Endothelial cell of umbilical vein (primary cell): ENCODE measurements around the gene CPNE5. TPM values are rescaled to one million over a fixed set of nuclear protein-coding genes. Genes with fewer than 3 reads are reported as not detected.

ENCODE experiments used
- BruUV-seq: library from RNA; stranded (reverse); fragments of 400-500 nt; replicated peaks from 2 replicates; lab custom pipeline; 2021; lab: Mats Ljungman, UMichigan
- CTCF ChIA-PET: fragments of 300-600, 350-600 bp; sonication (Branson Sonifier 250); formaldehyde crosslinking; loops from one replicate; lab custom pipeline; 2021; ENCODE audit warnings: antibody characterized with exemption, inconsistent platforms; lab: Charles Lee
- POLR2A ChIA-PET: fragments of 300-600, 350-600 bp; sonication (Branson Sonifier 250); formaldehyde crosslinking; loops from one replicate; lab custom pipeline; 2021; ENCODE audit warnings: antibody characterized with exemption, inconsistent platforms; lab: Charles Lee
- DNase-seq: peaks from one replicate; pipeline ENCODE4 v3.0.0-alpha.2; 2011; ENCODE audit warnings: low read depth, low spot score
- FAIRE-seq: peaks from 2 replicates; lab custom pipeline; 2011; peaks lifted over from hg19 to GRCh38; lab: Jason Lieb, UNC
- H2AFZ ChIP-seq: 2 replicates; pipeline ENCODE4 v1.6.0; 2012; ENCODE audit warnings: low read depth, low read length, control low read depth, inconsistent platforms
- H3K27ac ChIP-seq: 2 replicates; pipeline ENCODE4 v1.5.1; 2011; ENCODE audit warnings: low read depth, mild to moderate bottlenecking, control low read depth, low read length, moderate library complexity; ENCODE audit not compliant: insufficient read depth
- H3K27me3 ChIP-seq, 2 experiments: 2 replicates each; pipeline versions ENCODE4 v1.6.0 to v1.6.1; 2011; ENCODE audit warnings: low read length in 2 of 2, mixed read lengths in 1 of 2; ENCODE audit not compliant: control insufficient read depth in 2 of 2, insufficient read depth in 2 of 2
- H3K36me3 ChIP-seq, 2 experiments: 2 replicates in 1 of 2; 3 replicates in 1 of 2; pipeline ENCODE4 v1.5.1; 2011; ENCODE audit warnings: low read length in 2 of 2, mild to moderate bottlenecking in 1 of 2, moderate library complexity in 1 of 2; ENCODE audit not compliant: control insufficient read depth in 2 of 2, insufficient read depth in 2 of 2; ENCODE audit errors: extremely low read depth in 1 of 2
- H3K4me1 ChIP-seq: 3 replicates; pipeline ENCODE4 v1.5.1; 2011; ENCODE audit warnings: mild to moderate bottlenecking, low read length; ENCODE audit not compliant: control insufficient read depth, insufficient read depth; ENCODE audit errors: extremely low read depth
- H3K4me2 ChIP-seq: 2 replicates; pipeline ENCODE4 v1.6.1; 2011; ENCODE audit warnings: low read length, control low read depth, mixed read lengths; ENCODE audit not compliant: insufficient read depth
- H3K4me3 ChIP-seq, 3 experiments: fragments of 200-600 bp in 1 of 3; sonication (generic), shearing (Covaris generic) in 1 of 3; replicated peaks in 1 of 3; 2 replicates each; pipeline ENCODE4 v1.5.1; 2011 to 2016; ENCODE audit warnings: control low read depth in 3 of 3, low read length in 3 of 3, mild to moderate bottlenecking in 2 of 3, inconsistent platforms in 1 of 3, low read depth in 1 of 3, moderate library complexity in 1 of 3; ENCODE audit not compliant: insufficient read depth in 1 of 3
- H3K79me2 ChIP-seq: 2 replicates; pipeline ENCODE4 v1.6.0; 2012; ENCODE audit warnings: low read length, inconsistent platforms; ENCODE audit not compliant: control insufficient read depth, insufficient read depth
- H3K9ac ChIP-seq: replicated peaks from 2 replicates; pipeline ENCODE3; 2011; ENCODE audit warnings: low read length, control low read depth; ENCODE audit not compliant: insufficient read depth; ENCODE audit errors: extremely low read depth
- H3K9me1 ChIP-seq: replicated peaks from 3 replicates; pipeline ENCODE4 v1.6.0; 2011; ENCODE audit warnings: mild to moderate bottlenecking, low read length; ENCODE audit not compliant: control insufficient read depth, insufficient read depth; ENCODE audit errors: extremely low read depth
- H3K9me3 ChIP-seq: replicated peaks from 2 replicates; pipeline ENCODE4 v1.5.1; 2012; ENCODE audit warnings: low read length, inconsistent platforms; ENCODE audit not compliant: control insufficient read depth, insufficient read depth
- H4K20me1 ChIP-seq: replicated peaks from 2 replicates; pipeline ENCODE3; 2011; ENCODE audit warnings: mild to moderate bottlenecking, low read length; ENCODE audit not compliant: control insufficient read depth, insufficient read depth; ENCODE audit errors: extremely low read depth
- EZH2 ChIP-seq: IDR thresholded peaks from 2 replicates; pipeline ENCODE4 v1.6.1; 2012; ENCODE audit warnings: borderline replicate concordance, low read depth, mild to moderate bottlenecking, moderate library complexity, low read length, inconsistent platforms; ENCODE audit not compliant: severe bottlenecking
- FOS ChIP-seq: IDR thresholded peaks from 2 replicates; pipeline ENCODE4 v1.6.1; 2011; ENCODE audit warnings: mild to moderate bottlenecking, low read length, moderate library complexity, borderline replicate concordance; ENCODE audit not compliant: insufficient read depth
- GATA2 ChIP-seq: IDR thresholded peaks from 2 replicates; pipeline ENCODE4 v1.7.0; 2011; ENCODE audit warnings: low read depth, mild to moderate bottlenecking, moderate library complexity, mixed read lengths, low read length; ENCODE audit not compliant: insufficient read length, insufficient read depth
- JUN ChIP-seq: IDR thresholded peaks from 2 replicates; pipeline ENCODE4 v1.6.1; 2011; ENCODE audit warnings: borderline replicate concordance, low read depth; ENCODE audit not compliant: insufficient read length, insufficient read depth
- MYC ChIP-seq: IDR thresholded peaks from one replicate; pipeline ENCODE4 v1.6.1; 2011; ENCODE audit warnings: mild to moderate bottlenecking, low read depth, low read length
- POLR2A ChIP-seq: IDR thresholded peaks from 2 replicates; pipeline ENCODE4 v1.6.1; 2012; ENCODE audit warnings: low read depth, mild to moderate bottlenecking, control low read depth, low read length
- POLR2AphosphoS5 ChIP-seq: IDR thresholded peaks from 2 replicates; pipeline ENCODE4 v1.6.1; 2012; ENCODE audit warnings: low read depth, mild to moderate bottlenecking, control low read depth, low read length, moderate library complexity; ENCODE audit not compliant: insufficient read depth
- dilution Hi-C: fragments of 300-500 bp; cut with MboI; formaldehyde crosslinking; loops from one replicate; pipeline ENCODE4 v1.15.0; 2019; ENCODE audit warnings: low sequenced_read_pairs; ENCODE audit not compliant: extremely low pct_ligation_motif_present
- intact Hi-C: fragments of 100-400 bp; cut with micrococcal nuclease; formaldehyde crosslinking; loops from one replicate; pipeline ENCODE4 v1.10.0; 2022
- polyA plus RNA-seq, 4 experiments: library from polyadenylated mRNA; depleted of rRNA in 3 of 4; stranded (reverse) in 3 of 4; unstranded in 1 of 4; fragments of >200 nt; gene quantifications; 2 replicates each; pipeline versions ENCODE4 v1.2.1 to v1.2.3, GENCODE V29; 2011 to 2012; ENCODE audit warnings: missing spikeins in 1 of 4
- total RNA-seq: library from RNA; stranded (reverse); gene quantifications from 2 replicates; pipeline ENCODE4 v1.2.3, GENCODE V29; 2021
- TF ChIP-seq, protein P1 (sequence below): IDR thresholded peaks from 2 replicates; pipeline ENCODE4 v1.6.1; 2011; ENCODE audit not compliant: insufficient read depth, insufficient read length
- TF ChIP-seq, protein P2 (sequence below), 2 donors: IDR thresholded peaks; 1 replicate in 1 of 2; 2 replicates in 1 of 2; pipeline ENCODE4 v1.5.1; 2011; ENCODE audit warnings: low read length in 2 of 2, mild to moderate bottlenecking in 2 of 2, moderate library complexity in 2 of 2, control low read depth in 1 of 2, inconsistent platforms in 1 of 2, low read depth in 1 of 2; ENCODE audit not compliant: insufficient read depth in 1 of 2; ENCODE audit errors: extremely low read depth in 1 of 2

CPNE5 gene
- total and polyA plus RNA-seq, 2 donors (not counting 3 experiments of a cell fraction or from before 2014, with no cell fraction given): 18.8 to 49.4 TPM

DNA sequence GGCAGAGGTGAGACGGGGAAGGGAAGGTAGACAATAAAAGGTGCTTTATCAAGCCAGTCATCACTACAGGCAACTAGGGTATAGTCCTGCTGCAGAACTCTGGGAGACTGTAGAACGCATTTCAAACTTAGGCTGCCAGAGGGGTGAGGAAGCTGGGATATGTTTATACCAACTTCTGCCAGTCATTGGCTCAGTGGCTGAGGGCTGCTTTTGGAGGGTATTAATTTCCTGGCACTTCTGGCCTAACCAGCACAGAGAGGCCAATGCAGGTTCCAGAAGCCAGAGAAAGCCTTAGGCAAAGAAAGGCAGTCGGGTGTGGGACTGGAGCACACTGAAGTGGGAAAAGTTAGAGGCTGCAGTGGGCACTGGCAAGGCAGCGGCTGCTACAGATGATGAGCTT is 3.9 kb upstream of the CPNE5 start:
- dilution Hi-C loops: no loop called here
- FAIRE-seq: no peak
- Histone ChIP-seq H3K27ac (no peak overlapping the region), H3K4me3 (no peak overlapping the region), H3K27me3 (no peaks in the 10 kb centered on the region), H3K79me2 (no peaks in the 10 kb centered on the region), H3K9me3 (no peaks in the 10 kb centered on the region), H3K36me3 (no peaks in the 10 kb centered on the region), H3K9me1 (no peaks in the 10 kb centered on the region), H2AFZ (no peak overlapping the region), H4K20me1 (no peaks in the 10 kb centered on the region), H3K4me2 (no peak overlapping the region), H3K4me1 (peaks cover 20% of the 10 kb centered on the region), H3K9ac (no peak overlapping the region)
- POLR2A ChIA-PET: no interaction called here
- no TSS peak for BruUV-seq
- no peak for DNase-seq
- TF ChIP-seq JUN (no peak), EZH2 (no peak), POLR2A (no peak), MYC (no peak), GATA2 (no peak), POLR2AphosphoS5 (no peak), FOS (no peak)
- TF ChIP-seq, protein P1, sequence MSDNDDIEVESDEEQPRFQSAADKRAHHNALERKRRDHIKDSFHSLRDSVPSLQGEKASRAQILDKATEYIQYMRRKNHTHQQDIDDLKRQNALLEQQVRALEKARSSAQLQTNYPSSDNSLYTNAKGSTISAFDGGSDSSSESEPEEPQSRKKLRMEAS: no peak
- TF ChIP-seq, protein P2, sequence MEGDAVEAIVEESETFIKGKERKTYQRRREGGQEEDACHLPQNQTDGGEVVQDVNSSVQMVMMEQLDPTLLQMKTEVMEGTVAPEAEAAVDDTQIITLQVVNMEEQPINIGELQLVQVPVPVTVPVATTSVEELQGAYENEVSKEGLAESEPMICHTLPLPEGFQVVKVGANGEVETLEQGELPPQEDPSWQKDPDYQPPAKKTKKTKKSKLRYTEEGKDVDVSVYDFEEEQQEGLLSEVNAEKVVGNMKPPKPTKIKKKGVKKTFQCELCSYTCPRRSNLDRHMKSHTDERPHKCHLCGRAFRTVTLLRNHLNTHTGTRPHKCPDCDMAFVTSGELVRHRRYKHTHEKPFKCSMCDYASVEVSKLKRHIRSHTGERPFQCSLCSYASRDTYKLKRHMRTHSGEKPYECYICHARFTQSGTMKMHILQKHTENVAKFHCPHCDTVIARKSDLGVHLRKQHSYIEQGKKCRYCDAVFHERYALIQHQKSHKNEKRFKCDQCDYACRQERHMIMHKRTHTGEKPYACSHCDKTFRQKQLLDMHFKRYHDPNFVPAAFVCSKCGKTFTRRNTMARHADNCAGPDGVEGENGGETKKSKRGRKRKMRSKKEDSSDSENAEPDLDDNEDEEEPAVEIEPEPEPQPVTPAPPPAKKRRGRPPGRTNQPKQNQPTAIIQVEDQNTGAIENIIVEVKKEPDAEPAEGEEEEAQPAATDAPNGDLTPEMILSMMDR (IDR thresholded peaks at IDR 0.05; ENCODE audit: extremely low read depth in 1 of 2, insufficient read depth in 1 of 2, low read depth in 1 of 2, low read length in 2 of 2): no peak
- intact Hi-C loops: no loop called here
- CTCF ChIA-PET: interaction anchor here (1.1 to 2.3 kb wide), 5 partner anchors 7 to 61 kb away, joined by 3 to 9 read pairs (median 4); no protein-coding TSS in a partner anchor
